ENCODE results near the gene THAP12. TPM values are rescaled to one million over a fixed set of nuclear protein-coding genes. Genes with fewer than 3 reads are reported as not detected.
"Not testable (repeated sequence)": the region's sequence is repeated elsewhere in the genome, so short reads cannot be mapped to it uniquely, and the experiment has no call there.

Gene THAP12
- total and polyA plus RNA-seq, 2 donors (not counting 3 experiments of a cell fraction or from before 2014, with no cell fraction given), result 12.2 to 36.7 TPM

GRCh38 chr11:76320929-76321328 lies 60.0 kb downstream of the THAP12 start:
- Histone ChIP-seq H3K9me3 (replicated peaks; ENCODE audit: control insufficient read depth, insufficient read depth, low read length) (no peaks in the 10 kb centered on the region), H3K27ac (ENCODE audit: insufficient read depth, low read depth, low read length) (no peak overlapping the region), H2AFZ (ENCODE audit: low read depth, low read length) (no peak overlapping the region), H3K9ac (replicated peaks; ENCODE audit: extremely low read depth, insufficient read depth, low read length) (no peak overlapping the region), H3K9me1 (replicated peaks; ENCODE audit: control insufficient read depth, extremely low read depth, insufficient read depth, low read length) (no peaks in the 10 kb centered on the region), H3K79me2 (ENCODE audit: control insufficient read depth, insufficient read depth, low read length) (no peaks in the 10 kb centered on the region), H3K36me3 (ENCODE audit: control insufficient read depth in 2 of 2, extremely low read depth in 1 of 2, insufficient read depth in 2 of 2, low read length in 2 of 2) (no peaks in the 10 kb centered on the region), H3K4me1 (ENCODE audit: control insufficient read depth, extremely low read depth, insufficient read depth, low read length) (no peaks in the 10 kb centered on the region), H3K27me3 (ENCODE audit: control insufficient read depth in 2 of 2, insufficient read depth in 2 of 2, low read length in 2 of 2) (peaks cover 16 to 23% of the 10 kb centered on the region in 2 experiments), H4K20me1 (replicated peaks; ENCODE audit: control insufficient read depth, extremely low read depth, insufficient read depth, low read length) (no peaks in the 10 kb centered on the region), H3K4me3 (replicated peaks in 1 of 3; ENCODE audit: insufficient read depth in 1 of 3, low read depth in 1 of 3, low read length in 3 of 3) (no peak overlapping the region), H3K4me2 (ENCODE audit: insufficient read depth, low read length) (no peak overlapping the region)
- POLR2A ChIA-PET, result no interaction called here
- CTCF ChIA-PET, result interaction anchor here (0.6 to 19.5 kb wide), 4 partner anchors 12 to 373 kb away, joined by 3 to 321 read pairs (median 4); partner anchors contain the start of gene WNT11
- DNase-seq (ENCODE audit: low read depth, low spot score) (no peak), FAIRE-seq (no peak)
- TF ChIP-seq MAX (IDR thresholded peaks at IDR 0.05; ENCODE audit: insufficient read depth, insufficient read length), result no peak
- intact Hi-C loops (cut with micrococcal nuclease), result no loop called here
- dilution Hi-C loops (cut with MboI; ENCODE audit: extremely low pct_ligation_motif_present, low sequenced_read_pairs), result no loop called here
- no TSS peak for BruUV-seq (replicated peaks)

GRCh38 chr11:76319798-76320197 lies 61.1 kb downstream of the THAP12 start:
- H3K9ac ChIP-seq (replicated peaks; ENCODE audit: extremely low read depth, insufficient read depth, low read length); H3K4me3 ChIP-seq (replicated peaks in 1 of 3; ENCODE audit: insufficient read depth in 1 of 3, low read depth in 1 of 3, low read length in 3 of 3); POLR2A ChIA-PET; H3K9me3 ChIP-seq (replicated peaks; ENCODE audit: control insufficient read depth, insufficient read depth, low read length); H3K36me3 ChIP-seq (ENCODE audit: control insufficient read depth in 2 of 2, extremely low read depth in 1 of 2, insufficient read depth in 2 of 2, low read length in 2 of 2); H3K4me1 ChIP-seq (ENCODE audit: control insufficient read depth, extremely low read depth, insufficient read depth, low read length); H4K20me1 ChIP-seq (replicated peaks; ENCODE audit: control insufficient read depth, extremely low read depth, insufficient read depth, low read length); H3K27ac ChIP-seq (ENCODE audit: insufficient read depth, low read depth, low read length); BruUV-seq (replicated peaks); FAIRE-seq; H3K79me2 ChIP-seq (ENCODE audit: control insufficient read depth, insufficient read depth, low read length); dilution Hi-C loops (cut with MboI; ENCODE audit: extremely low pct_ligation_motif_present, low sequenced_read_pairs); H3K9me1 ChIP-seq (replicated peaks; ENCODE audit: control insufficient read depth, extremely low read depth, insufficient read depth, low read length); H2AFZ ChIP-seq (ENCODE audit: low read depth, low read length); H3K4me2 ChIP-seq (ENCODE audit: insufficient read depth, low read length); DNase-seq (ENCODE audit: low read depth, low spot score): not testable (repeated sequence)
- intact Hi-C loops (cut with micrococcal nuclease), result loop anchor here (1.0 to 5.0 kb wide), 6 partner anchors 112 to 597 kb away; no protein-coding TSS in a partner anchor
- CTCF ChIA-PET, result interaction anchor here (1.1 to 19.5 kb wide), 7 partner anchors 10 to 605 kb away, joined by 3 to 321 read pairs (median 5); partner anchors contain the start of gene WNT11
- H3K27me3 ChIP-seq (ENCODE audit: control insufficient read depth in 2 of 2, insufficient read depth in 2 of 2, low read length in 2 of 2), result peaks cover 16 to 23% of the 10 kb centered on the region in 2 experiments

All from endothelial cell of umbilical vein (primary cell).